Activated naive CD8-positive, alpha-beta T cell treated with anti-CD3 and anti-CD28 coated beads, Interleukin-2, amount 50 U/mL, for 24 hours (primary cell): ENCODE results near the gene TNFRSF19.
"Not testable (repeated sequence)": the region's sequence is repeated elsewhere in the genome, so short reads cannot be mapped to it uniquely, and the experiment has no call there.

Source experiments
- ATAC-seq: fragments of 150-1000 bp; cut with Tn5 transposase; one replicate; pipeline ENCODE4 v1.10.0; 2021
- DNase-seq: peaks from one replicate; pipeline ENCODE4 v3.0.0; 2021
- H3K27ac Mint-ChIP-seq: one replicate; pipeline ENCODE4 v1.8.0; 2021; ENCODE audit warnings: mild to moderate bottlenecking, mixed read lengths
- H3K27me3 Mint-ChIP-seq: one replicate; pipeline ENCODE4 v1.8.0; 2021; ENCODE audit warnings: mixed read lengths
- H3K36me3 Mint-ChIP-seq: one replicate; pipeline ENCODE4 v1.8.0; 2021; ENCODE audit warnings: low read depth, mixed read lengths
- H3K4me1 Mint-ChIP-seq: one replicate; pipeline ENCODE4 v1.8.0; 2021; ENCODE audit warnings: mixed read lengths
- H3K4me3 Mint-ChIP-seq: one replicate; pipeline ENCODE4 v1.8.0; 2021; ENCODE audit warnings: mild to moderate bottlenecking, moderate library complexity, mixed read lengths
- H3K9me3 Mint-ChIP-seq: one replicate; pipeline ENCODE4 v1.8.0; 2021; ENCODE audit warnings: mixed read lengths

Gene TNFRSF19

GRCh38 chr13:23579896-23580683 lies 9.9 kb downstream of the TNFRSF19 start:
- Mint-ChIP-seq H3K9me3 (no peaks in the 10 kb centered on the region), H3K4me1 (peaks cover 14% of the 10 kb centered on the region), H3K27ac (no peak overlapping the region), H3K4me3 (peak overlapping the region; percentile 74), H3K27me3 (peaks cover 36% of the 10 kb centered on the region), H3K36me3 (no peaks in the 10 kb centered on the region)
- ATAC-seq (no peak), DNase-seq (no peak)

- Mint-ChIP-seq H3K27me3 (peaks cover 35% of the 10 kb centered on the region), H3K36me3 (no peaks in the 10 kb centered on the region), H3K4me3 (no peak overlapping the region), H3K27ac (no peak overlapping the region), H3K4me1 (peaks cover 14% of the 10 kb centered on the region), H3K9me3 (no peaks in the 10 kb centered on the region)
- ATAC-seq (no peak), DNase-seq (no peak)
Observed at GRCh38 chr13:23580684-23581060, 10.5 kb downstream of the TNFRSF19 start.

- H3K9me3 Mint-ChIP-seq, result no peaks in the 10 kb centered on the region
- peaks cover 9% of the 10 kb centered on the region for H3K4me1 Mint-ChIP-seq
- peaks cover 22% of the 10 kb centered on the region for H3K27me3 Mint-ChIP-seq
- ATAC-seq (no peak), DNase-seq (no peak)
- no peak overlapping the region for H3K4me3 Mint-ChIP-seq
- H3K36me3 Mint-ChIP-seq, result no peaks in the 10 kb centered on the region
- H3K27ac Mint-ChIP-seq, result no peak overlapping the region
Observed at GRCh38 chr13:23583491-23583890, 13.3 kb downstream of the TNFRSF19 start.

GRCh38 chr13:23584275-23584674 lies 14.1 kb downstream of the TNFRSF19 start:
- Mint-ChIP-seq H3K27me3 (peaks cover 24% of the 10 kb centered on the region), H3K36me3 (no peaks in the 10 kb centered on the region), H3K9me3 (no peaks in the 10 kb centered on the region), H3K4me1 (peaks cover 8% of the 10 kb centered on the region), H3K4me3 (no peak overlapping the region), H3K27ac (no peak overlapping the region)
- ATAC-seq, result no peak
- no peak for DNase-seq

- peaks cover 15% of the 10 kb centered on the region for H3K27me3 Mint-ChIP-seq
- H3K4me3 Mint-ChIP-seq, result no peak overlapping the region
- no peaks in the 10 kb centered on the region for H3K4me1 Mint-ChIP-seq
- H3K36me3 Mint-ChIP-seq, result no peaks in the 10 kb centered on the region
- no peak for DNase-seq
- H3K9me3 Mint-ChIP-seq, result no peaks in the 10 kb centered on the region
- no peak overlapping the region for H3K27ac Mint-ChIP-seq
- no peak for ATAC-seq
Observed at GRCh38 chr13:23586336-23586735, 16.1 kb downstream of the TNFRSF19 start.

GRCh38 chr13:23588666-23589065 lies 18.5 kb downstream of the TNFRSF19 start:
- H3K9me3 Mint-ChIP-seq, result no peaks in the 10 kb centered on the region
- DNase-seq, result no peak
- no peak for ATAC-seq
- no peaks in the 10 kb centered on the region for H3K36me3 Mint-ChIP-seq
- H3K4me3 Mint-ChIP-seq, result no peak overlapping the region
- H3K4me1 Mint-ChIP-seq, result no peaks in the 10 kb centered on the region
- H3K27me3 Mint-ChIP-seq, result peaks cover 16% of the 10 kb centered on the region
- H3K27ac Mint-ChIP-seq, result no peak overlapping the region

GRCh38 chr13:23592596-23592995 lies 22.4 kb downstream of the TNFRSF19 start:
- no peak for DNase-seq
- Mint-ChIP-seq H3K9me3 (no peaks in the 10 kb centered on the region), H3K4me1 (no peaks in the 10 kb centered on the region), H3K27ac (no peak overlapping the region), H3K36me3 (no peaks in the 10 kb centered on the region), H3K27me3 (peaks cover 27% of the 10 kb centered on the region), H3K4me3 (no peak overlapping the region)
- no peak for ATAC-seq

GRCh38 chr13:23593148-23593547 lies 22.9 kb downstream of the TNFRSF19 start:
- Mint-ChIP-seq H3K4me1 (no peaks in the 10 kb centered on the region), H3K9me3 (no peaks in the 10 kb centered on the region), H3K36me3 (no peaks in the 10 kb centered on the region), H3K27me3 (peaks cover 29% of the 10 kb centered on the region), H3K4me3 (no peak overlapping the region), H3K27ac (no peak overlapping the region)
- DNase-seq, result no peak
- no peak for ATAC-seq

- peaks cover 27% of the 10 kb centered on the region for H3K27me3 Mint-ChIP-seq
- not testable (repeated sequence) for H3K9me3 Mint-ChIP-seq
Observed at GRCh38 chr13:23594290-23594689, 24.1 kb downstream of the TNFRSF19 start.

GRCh38 chr13:23598369-23598768 lies 28.2 kb downstream of the TNFRSF19 start:
- peaks cover 3% of the 10 kb centered on the region for H3K9me3 Mint-ChIP-seq
- H3K27me3 Mint-ChIP-seq, result peaks cover 23% of the 10 kb centered on the region
- no peak overlapping the region for H3K4me3 Mint-ChIP-seq
- no peak overlapping the region for H3K27ac Mint-ChIP-seq
- DNase-seq, result no peak
- H3K4me1 Mint-ChIP-seq, result no peaks in the 10 kb centered on the region
- ATAC-seq, result no peak
- no peaks in the 10 kb centered on the region for H3K36me3 Mint-ChIP-seq

More at GRCh38 chr13:23594290-23594689, 24.1 kb downstream of the TNFRSF19 start:
- ATAC-seq, H3K4me1 Mint-ChIP-seq, H3K4me3 Mint-ChIP-seq, H3K27ac Mint-ChIP-seq, DNase-seq, H3K36me3 Mint-ChIP-seq: not testable (repeated sequence)

GRCh38 chr13:23599083-23599925 lies 29.1 kb downstream of the TNFRSF19 start:
- H3K4me3 Mint-ChIP-seq, result no peak overlapping the region
- H3K27ac Mint-ChIP-seq, result no peak overlapping the region
- no peaks in the 10 kb centered on the region for H3K36me3 Mint-ChIP-seq
- H3K9me3 Mint-ChIP-seq, result peaks cover 3% of the 10 kb centered on the region
- DNase-seq, result no peak
- peaks cover 21% of the 10 kb centered on the region for H3K27me3 Mint-ChIP-seq
- no peaks in the 10 kb centered on the region for H3K4me1 Mint-ChIP-seq
- no peak for ATAC-seq

- ATAC-seq, result no peak
- Mint-ChIP-seq H3K27ac (no peak overlapping the region), H3K36me3 (no peaks in the 10 kb centered on the region), H3K4me1 (no peaks in the 10 kb centered on the region), H3K9me3 (peaks cover 3% of the 10 kb centered on the region), H3K27me3 (peaks cover 25% of the 10 kb centered on the region), H3K4me3 (no peak overlapping the region)
- no peak for DNase-seq
Observed at GRCh38 chr13:23600100-23600499, 29.9 kb downstream of the TNFRSF19 start.

GRCh38 chr13:23600534-23600933 lies 30.3 kb downstream of the TNFRSF19 start:
- ATAC-seq, result no peak
- Mint-ChIP-seq H3K9me3 (peaks cover 3% of the 10 kb centered on the region), H3K27ac (no peak overlapping the region), H3K27me3 (peaks cover 23% of the 10 kb centered on the region), H3K4me3 (no peak overlapping the region), H3K36me3 (no peaks in the 10 kb centered on the region), H3K4me1 (no peaks in the 10 kb centered on the region)
- DNase-seq, result no peak

GRCh38 chr13:23605831-23606230 lies 35.6 kb downstream of the TNFRSF19 start:
- peaks cover 7% of the 10 kb centered on the region for H3K4me1 Mint-ChIP-seq
- peaks cover 15% of the 10 kb centered on the region for H3K27me3 Mint-ChIP-seq
- ATAC-seq (no peak), DNase-seq (no peak)
- no peak overlapping the region for H3K4me3 Mint-ChIP-seq
- H3K27ac Mint-ChIP-seq, result no peak overlapping the region
- peaks cover 3% of the 10 kb centered on the region for H3K9me3 Mint-ChIP-seq
- no peaks in the 10 kb centered on the region for H3K36me3 Mint-ChIP-seq

- Mint-ChIP-seq H3K4me1 (peaks cover 7% of the 10 kb centered on the region), H3K27ac (no peak overlapping the region), H3K36me3 (no peaks in the 10 kb centered on the region), H3K27me3 (peaks cover 13% of the 10 kb centered on the region), H3K4me3 (no peak overlapping the region), H3K9me3 (no peaks in the 10 kb centered on the region)
- no peak for DNase-seq
- no peak for ATAC-seq
Observed at GRCh38 chr13:23608138-23608537, 37.9 kb downstream of the TNFRSF19 start.
